WERI-Rb-1 (cell line): ENCODE data around the gene ATG9A.

ENCODE experiments used
- DNase-seq: peaks from one replicate; pipeline ENCODE4 v3.0.0-alpha.2; 2020
- H3K27ac ChIP-seq: fragments of 250-450 bp; sonication (Bioruptor Pico); 2 replicates; pipeline ENCODE4 v1.5.1; 2020; ENCODE audit warnings: mild to moderate bottlenecking, moderate library complexity
- H3K27me3 ChIP-seq: fragments of 250-450 bp; sonication (Bioruptor Pico); 2 replicates; pipeline ENCODE4 v1.5.1; 2021; ENCODE audit warnings: mild to moderate bottlenecking, low read depth, moderate library complexity; ENCODE audit not compliant: insufficient read depth, severe bottlenecking
- H3K36me3 ChIP-seq: fragments of 250-450 bp; sonication (Bioruptor Pico); 2 replicates; pipeline ENCODE4 v1.5.1; 2020; ENCODE audit warnings: mild to moderate bottlenecking, moderate library complexity
- H3K4me3 ChIP-seq: 2 replicates; pipeline ENCODE4 v1.5.1; 2011; ENCODE audit warnings: low read depth, mild to moderate bottlenecking, control low read depth, low read length
- H3K9me3 ChIP-seq: fragments of 250-450 bp; sonication (Bioruptor Pico); 2 replicates; pipeline ENCODE4 v1.5.1; 2021; ENCODE audit warnings: mild to moderate bottlenecking, moderate library complexity; ENCODE audit not compliant: severe bottlenecking
- TF ChIP-seq, protein P1 (sequence below): IDR thresholded peaks from 2 replicates; pipeline ENCODE4 v1.5.1; 2011; ENCODE audit warnings: low read depth, mild to moderate bottlenecking, control low read depth, inconsistent platforms, low read length

The ATG9A gene

GRCh38 chr2:219245899-219246230 is 16.4 kb upstream of the ATG9A start:
- H3K4me3 ChIP-seq = peak overlapping the region; percentile 96
- H3K27me3 ChIP-seq = no peaks in the 10 kb centered on the region
- peaks cover 40% of the 10 kb centered on the region for H3K36me3 ChIP-seq
- peak overlapping the region; percentile 89 for H3K27ac ChIP-seq
- H3K9me3 ChIP-seq = no peaks in the 10 kb centered on the region
- peak; percentile 30 for DNase-seq
- TF ChIP-seq, protein P1, sequence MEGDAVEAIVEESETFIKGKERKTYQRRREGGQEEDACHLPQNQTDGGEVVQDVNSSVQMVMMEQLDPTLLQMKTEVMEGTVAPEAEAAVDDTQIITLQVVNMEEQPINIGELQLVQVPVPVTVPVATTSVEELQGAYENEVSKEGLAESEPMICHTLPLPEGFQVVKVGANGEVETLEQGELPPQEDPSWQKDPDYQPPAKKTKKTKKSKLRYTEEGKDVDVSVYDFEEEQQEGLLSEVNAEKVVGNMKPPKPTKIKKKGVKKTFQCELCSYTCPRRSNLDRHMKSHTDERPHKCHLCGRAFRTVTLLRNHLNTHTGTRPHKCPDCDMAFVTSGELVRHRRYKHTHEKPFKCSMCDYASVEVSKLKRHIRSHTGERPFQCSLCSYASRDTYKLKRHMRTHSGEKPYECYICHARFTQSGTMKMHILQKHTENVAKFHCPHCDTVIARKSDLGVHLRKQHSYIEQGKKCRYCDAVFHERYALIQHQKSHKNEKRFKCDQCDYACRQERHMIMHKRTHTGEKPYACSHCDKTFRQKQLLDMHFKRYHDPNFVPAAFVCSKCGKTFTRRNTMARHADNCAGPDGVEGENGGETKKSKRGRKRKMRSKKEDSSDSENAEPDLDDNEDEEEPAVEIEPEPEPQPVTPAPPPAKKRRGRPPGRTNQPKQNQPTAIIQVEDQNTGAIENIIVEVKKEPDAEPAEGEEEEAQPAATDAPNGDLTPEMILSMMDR = no peak

GRCh38 chr2:219245148-219245898 is 15.9 kb upstream of the ATG9A start, which contains the start of the genes GLB1L and STK16:
TSS of gene GLB1L (minus strand) at chr2:219245444. CDS start at chr2:219243573, 1,871 bp downstream.
TSS of gene STK16 (plus strand) at chr2:219245479. CDS start at chr2:219246000, 521 bp downstream.
- Histone ChIP-seq H3K27me3 (no peaks in the 10 kb centered on the region), H3K4me3 (peak within 1 kb of the TSS; percentile 96), H3K9me3 (no peaks in the 10 kb centered on the region), H3K27ac (peak within 1 kb of the TSS; percentile 89), H3K36me3 (peaks cover 35% of the 10 kb centered on the region)
- TF ChIP-seq, protein P1 = 0 out of 2 replicates have a peak, but pooled peaks have one; percentile 2
- peak; percentile 94 for DNase-seq

DNA sequence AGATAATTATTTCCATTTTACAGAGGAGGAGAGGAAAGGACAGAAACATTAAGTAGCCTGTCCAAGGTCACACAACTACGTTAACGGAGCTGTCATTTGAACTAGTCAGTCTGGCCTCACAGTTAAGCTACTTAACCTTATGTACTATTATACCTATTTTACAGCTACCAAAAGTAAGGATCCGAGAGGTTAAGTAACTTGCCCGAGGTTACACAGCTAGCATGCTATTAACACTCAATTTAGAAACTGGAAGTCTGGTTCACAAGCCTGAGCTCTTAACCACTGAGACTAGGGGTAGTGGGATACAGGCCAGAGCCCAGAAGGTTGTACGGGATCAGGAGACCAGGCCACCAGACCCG is 15.3 kb upstream of the ATG9A start:
- TF ChIP-seq, protein P1 = no peak
- H3K27ac ChIP-seq = peak overlapping the region; percentile 89
- H3K27me3 ChIP-seq = no peaks in the 10 kb centered on the region
- DNase-seq = no peak
- peak overlapping the region; percentile 96 for H3K4me3 ChIP-seq
- peaks cover 29% of the 10 kb centered on the region for H3K36me3 ChIP-seq
- H3K9me3 ChIP-seq = no peaks in the 10 kb centered on the region

GRCh38 chr2:219243291-219243761 is 13.9 kb upstream of the ATG9A start:
- no peaks in the 10 kb centered on the region for H3K9me3 ChIP-seq
- H3K27ac ChIP-seq = no peak overlapping the region
- no peak overlapping the region for H3K4me3 ChIP-seq
- H3K36me3 ChIP-seq = peaks cover 16% of the 10 kb centered on the region
- H3K27me3 ChIP-seq = no peaks in the 10 kb centered on the region
- DNase-seq = no peak
- TF ChIP-seq, protein P1 = no peak

DNA sequence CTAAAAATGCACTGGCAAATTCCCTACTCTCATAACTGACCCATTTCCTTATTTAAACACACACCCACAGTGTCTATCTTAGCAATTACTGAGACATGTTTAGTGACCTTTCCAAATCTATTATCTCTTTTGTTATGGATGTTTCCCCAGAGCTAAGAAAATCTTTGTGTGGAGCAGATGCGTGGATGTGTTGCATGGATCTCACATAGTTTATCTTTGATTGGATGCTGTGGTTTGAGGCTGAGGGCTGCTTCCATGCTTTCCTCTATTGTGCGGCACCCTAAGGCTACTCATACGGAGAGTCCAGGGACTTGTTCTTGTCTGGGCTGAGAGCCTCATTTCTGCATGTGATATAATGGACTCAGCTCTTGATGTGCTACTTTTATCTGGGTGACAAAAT is 4.9 kb upstream of the ATG9A start:
- Histone ChIP-seq H3K9me3 (no peaks in the 10 kb centered on the region), H3K27me3 (no peaks in the 10 kb centered on the region), H3K36me3 (peaks cover 68% of the 10 kb centered on the region), H3K27ac (no peak overlapping the region), H3K4me3 (no peak overlapping the region)
- TF ChIP-seq, protein P1 = no peak
- no peak for DNase-seq
